ENCODE measurements around the gene NUPR2.
"Not testable (repeated sequence)": the region's sequence is repeated elsewhere in the genome, so short reads cannot be mapped to it uniquely, and the experiment has no call there.

The NUPR2 gene

GRCh38 chr7:56125831-56126230, 9.6 kb upstream of the NUPR2 start:
- Histone ChIP-seq H3K27ac (replicated peaks; ENCODE audit: low read length) (no peak overlapping the region), H3K27me3 (ENCODE audit: control insufficient read depth in 3 of 3, insufficient read depth in 3 of 3, low read depth in 1 of 3, low read length in 3 of 3) (peaks cover 0 to 4% (median 0%) of the 10 kb centered on the region in 3 experiments), H3K4ac (ENCODE audit: low read length) (no peak overlapping the region), H4K8ac (ENCODE audit: low read depth, low read length) (no peak overlapping the region), H3K9ac (ENCODE audit: low read depth, low read length, poor library complexity) (no peak overlapping the region), H3K36me3 (replicated peaks in 1 of 2; ENCODE audit: control insufficient read depth in 2 of 2, insufficient read depth in 2 of 2, low read length in 2 of 2) (no peaks in the 10 kb centered on the region), H2AFZ (ENCODE audit: low read length) (no peak overlapping the region), H3K4me2 (ENCODE audit: insufficient read depth, low read length, poor library complexity, severe bottlenecking) (no peak overlapping the region), H2AK5ac (ENCODE audit: low read depth, low read length) (no peak overlapping the region), H3K4me3 (ENCODE audit: low read length in 2 of 2) (no peak overlapping the region), H3K18ac (ENCODE audit: low read length) (no peak overlapping the region), H2BK120ac (ENCODE audit: low read depth, low read length) (no peak overlapping the region), H4K91ac (ENCODE audit: low read depth, low read length, poor library complexity) (no peak overlapping the region), H3K79me1 (ENCODE audit: low read depth, low read length) (no peaks in the 10 kb centered on the region), H3K4me1 (ENCODE audit: control insufficient read depth in 2 of 2, insufficient read depth in 1 of 2, low read depth in 1 of 2, low read length in 2 of 2) (no peaks in the 10 kb centered on the region), H3K9me3 (replicated peaks in 1 of 2; ENCODE audit: control insufficient read depth in 2 of 2, insufficient read depth in 1 of 2, low read depth in 1 of 2, low read length in 2 of 2) (peaks cover 0 to 17% of the 10 kb centered on the region in 2 donors), H2BK5ac (ENCODE audit: low read length) (no peak overlapping the region), H2BK15ac (ENCODE audit: low read length) (no peak overlapping the region), H2BK12ac (ENCODE audit: low read length) (no peak overlapping the region), H3K23ac (ENCODE audit: low read depth, low read length, poor library complexity) (no peak overlapping the region), H3K14ac (ENCODE audit: low read length) (no peak overlapping the region)
- no peak for DNase-seq (ENCODE audit: low spot score)
- WGBS, 2 donors (ENCODE audit: extremely low coverage in 2 of 2, insufficient read length in 2 of 2, insufficient replicate concordance in 1 of 2), result no CpG with 5 or more reads among the region's 8 CpGs

GRCh38 chr7:56124981-56125380, 8.8 kb upstream of the NUPR2 start:
- no peak overlapping the region for H3K23ac ChIP-seq (ENCODE audit: low read depth, low read length, poor library complexity)
- H4K91ac ChIP-seq (ENCODE audit: low read depth, low read length, poor library complexity), result no peak overlapping the region
- no peak overlapping the region for H2AK5ac ChIP-seq (ENCODE audit: low read depth, low read length)
- H3K27me3 ChIP-seq (ENCODE audit: control insufficient read depth in 3 of 3, insufficient read depth in 3 of 3, low read depth in 1 of 3, low read length in 3 of 3), result peaks cover 0 to 4% (median 0%) of the 10 kb centered on the region in 3 experiments
- no peaks in the 10 kb centered on the region for H3K79me1 ChIP-seq (ENCODE audit: low read depth, low read length)
- H3K4ac ChIP-seq (ENCODE audit: low read length), result no peak overlapping the region
- H3K14ac ChIP-seq (ENCODE audit: low read length), result no peak overlapping the region
- H3K18ac ChIP-seq (ENCODE audit: low read length), result no peak overlapping the region
- H3K9ac ChIP-seq (ENCODE audit: low read depth, low read length, poor library complexity), result no peak overlapping the region
- no peak for DNase-seq (ENCODE audit: low spot score)
- no peak overlapping the region for H2BK12ac ChIP-seq (ENCODE audit: low read length)
- H3K4me1 ChIP-seq (ENCODE audit: control insufficient read depth in 2 of 2, insufficient read depth in 1 of 2, low read depth in 1 of 2, low read length in 2 of 2), result no peaks in the 10 kb centered on the region
- no peak overlapping the region for H2AFZ ChIP-seq (ENCODE audit: low read length)
- H3K36me3 ChIP-seq (replicated peaks in 1 of 2; ENCODE audit: control insufficient read depth in 2 of 2, insufficient read depth in 2 of 2, low read length in 2 of 2), result no peaks in the 10 kb centered on the region
- H3K9me3 ChIP-seq (replicated peaks in 1 of 2; ENCODE audit: control insufficient read depth in 2 of 2, insufficient read depth in 1 of 2, low read depth in 1 of 2, low read length in 2 of 2), result peaks cover 0 to 17% of the 10 kb centered on the region in 2 donors
- no peak overlapping the region for H2BK120ac ChIP-seq (ENCODE audit: low read depth, low read length)
- H2BK5ac ChIP-seq (ENCODE audit: low read length), result no peak overlapping the region
- peak overlapping the region in 1 of 2 donors; percentile 50 for H3K4me3 ChIP-seq (ENCODE audit: low read length in 2 of 2)
- H2BK15ac ChIP-seq (ENCODE audit: low read length), result no peak overlapping the region
- no peak overlapping the region for H4K8ac ChIP-seq (ENCODE audit: low read depth, low read length)
- no peak overlapping the region for H3K4me2 ChIP-seq (ENCODE audit: insufficient read depth, low read length, poor library complexity, severe bottlenecking)
- H3K27ac ChIP-seq (replicated peaks; ENCODE audit: low read length), result no peak overlapping the region
- no CpG with 5 or more reads among the region's 6 CpGs for WGBS, 2 donors (ENCODE audit: extremely low coverage in 2 of 2, insufficient read length in 2 of 2, insufficient replicate concordance in 1 of 2)

- H3K27me3 ChIP-seq (ENCODE audit: control insufficient read depth in 3 of 3, insufficient read depth in 3 of 3, low read depth in 1 of 3, low read length in 3 of 3), result peaks cover 0 to 3% (median 0%) of the 10 kb centered on the region in 3 experiments
- H2BK120ac ChIP-seq (ENCODE audit: low read depth, low read length), result no peak overlapping the region
- no peak overlapping the region for H4K8ac ChIP-seq (ENCODE audit: low read depth, low read length)
- H3K4ac ChIP-seq (ENCODE audit: low read length), result no peak overlapping the region
- H3K14ac ChIP-seq (ENCODE audit: low read length), result no peak overlapping the region
- no peak overlapping the region for H2BK15ac ChIP-seq (ENCODE audit: low read length)
- H2BK5ac ChIP-seq (ENCODE audit: low read length), result no peak overlapping the region
- WGBS, 2 donors (ENCODE audit: extremely low coverage in 2 of 2, insufficient read length in 2 of 2, insufficient replicate concordance in 1 of 2), result no CpG with 5 or more reads among the region's 6 CpGs
- no peaks in the 10 kb centered on the region for H3K79me1 ChIP-seq (ENCODE audit: low read depth, low read length)
- H3K23ac ChIP-seq (ENCODE audit: low read depth, low read length, poor library complexity), result no peak overlapping the region
- no peak overlapping the region for H4K91ac ChIP-seq (ENCODE audit: low read depth, low read length, poor library complexity)
- H3K36me3 ChIP-seq (replicated peaks in 1 of 2; ENCODE audit: control insufficient read depth in 2 of 2, insufficient read depth in 2 of 2, low read length in 2 of 2), result no peaks in the 10 kb centered on the region
- H3K4me1 ChIP-seq (ENCODE audit: control insufficient read depth in 2 of 2, insufficient read depth in 1 of 2, low read depth in 1 of 2, low read length in 2 of 2), result no peaks in the 10 kb centered on the region
- no peak overlapping the region for H3K4me3 ChIP-seq (ENCODE audit: low read length in 2 of 2)
- no peak overlapping the region for H3K9ac ChIP-seq (ENCODE audit: low read depth, low read length, poor library complexity)
- no peak overlapping the region for H3K4me2 ChIP-seq (ENCODE audit: insufficient read depth, low read length, poor library complexity, severe bottlenecking)
- no peak overlapping the region for H2BK12ac ChIP-seq (ENCODE audit: low read length)
- no peak for DNase-seq (ENCODE audit: low spot score)
- no peak overlapping the region for H2AFZ ChIP-seq (ENCODE audit: low read length)
- H3K18ac ChIP-seq (ENCODE audit: low read length), result no peak overlapping the region
- H3K27ac ChIP-seq (replicated peaks; ENCODE audit: low read length), result no peak overlapping the region
- peaks cover 0 to 16% of the 10 kb centered on the region in 2 donors for H3K9me3 ChIP-seq (replicated peaks in 1 of 2; ENCODE audit: control insufficient read depth in 2 of 2, insufficient read depth in 1 of 2, low read depth in 1 of 2, low read length in 2 of 2)
- no peak overlapping the region for H2AK5ac ChIP-seq (ENCODE audit: low read depth, low read length)
Measured at GRCh38 chr7:56121440-56121839, 5.2 kb upstream of the NUPR2 start.

GRCh38 chr7:56112244-56112643, 4.0 kb downstream of the NUPR2 start:
- not testable (repeated sequence) for H3K27ac ChIP-seq (replicated peaks; ENCODE audit: low read length); H3K4me2 ChIP-seq (ENCODE audit: insufficient read depth, low read length, poor library complexity, severe bottlenecking); H2AFZ ChIP-seq (ENCODE audit: low read length); H2BK120ac ChIP-seq (ENCODE audit: low read depth, low read length); H3K4ac ChIP-seq (ENCODE audit: low read length); H3K14ac ChIP-seq (ENCODE audit: low read length); H2BK5ac ChIP-seq (ENCODE audit: low read length); H4K8ac ChIP-seq (ENCODE audit: low read depth, low read length); H3K4me1 ChIP-seq (ENCODE audit: control insufficient read depth in 2 of 2, insufficient read depth in 1 of 2, low read depth in 1 of 2, low read length in 2 of 2); DNase-seq (ENCODE audit: low spot score); H2AK5ac ChIP-seq (ENCODE audit: low read depth, low read length); H2BK12ac ChIP-seq (ENCODE audit: low read length); H3K27me3 ChIP-seq (ENCODE audit: control insufficient read depth in 3 of 3, insufficient read depth in 3 of 3, low read depth in 1 of 3, low read length in 3 of 3); H3K9ac ChIP-seq (ENCODE audit: low read depth, low read length, poor library complexity); H4K91ac ChIP-seq (ENCODE audit: low read depth, low read length, poor library complexity); H3K4me3 ChIP-seq (ENCODE audit: low read length in 2 of 2); H3K79me1 ChIP-seq (ENCODE audit: low read depth, low read length); H3K36me3 ChIP-seq (replicated peaks in 1 of 2; ENCODE audit: control insufficient read depth in 2 of 2, insufficient read depth in 2 of 2, low read length in 2 of 2); H3K18ac ChIP-seq (ENCODE audit: low read length); H2BK15ac ChIP-seq (ENCODE audit: low read length); H3K23ac ChIP-seq (ENCODE audit: low read depth, low read length, poor library complexity); H3K9me3 ChIP-seq (replicated peaks in 1 of 2; ENCODE audit: control insufficient read depth in 2 of 2, insufficient read depth in 1 of 2, low read depth in 1 of 2, low read length in 2 of 2)
- WGBS, 2 donors (ENCODE audit: extremely low coverage in 2 of 2, insufficient read length in 2 of 2, insufficient replicate concordance in 1 of 2), result no CpG with 5 or more reads among the region's 3 CpGs

All from neuronal stem cell (in vitro differentiated cells).